ENCODE data around the gene SIGLEC10. TPM values are rescaled to one million over a fixed set of nuclear protein-coding genes. Genes with fewer than 3 reads are reported as not detected.
A peak's percentile ranks its signal among the peaks of the same experiment; 100 is the strongest.

Gene SIGLEC10
- total and polyA plus RNA-seq, 9 of the 15 experiments (the other 6 are each of a cell fraction or from before 2014, with no cell fraction given), result 0.10 to 1.8 (median 0.82) TPM

DNA sequence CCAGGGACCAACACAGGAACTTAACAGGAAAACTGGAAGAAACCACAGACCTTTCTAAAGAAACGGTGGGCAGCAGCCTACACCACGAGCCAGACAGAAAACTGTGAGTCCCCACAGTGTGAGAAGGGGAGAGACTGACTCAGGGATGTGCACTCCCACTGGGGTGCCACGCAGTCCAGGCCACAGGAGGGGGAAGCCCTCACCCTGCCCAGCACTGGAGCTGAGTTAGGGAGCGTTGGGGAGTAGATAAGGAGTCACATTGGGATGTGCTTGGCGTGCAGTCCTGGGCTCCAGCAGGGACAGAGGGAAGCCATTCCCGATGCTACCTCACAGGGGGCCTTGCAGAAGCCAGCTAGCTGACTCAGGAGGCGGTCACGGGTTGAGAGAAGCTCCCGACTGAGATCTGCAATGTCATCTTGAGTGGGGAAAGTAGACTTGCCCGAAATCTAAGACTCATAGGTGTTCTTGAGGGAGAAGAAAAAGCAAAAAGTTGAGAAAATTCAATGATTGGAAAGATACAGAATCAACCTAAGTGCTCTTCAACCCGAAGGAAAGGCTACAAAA is 23.5 kb upstream of the SIGLEC10 start (continued):
- TF ChIP-seq ZKSCAN1 (IDR thresholded peaks at IDR 0.05; ENCODE audit: low read depth, low read length) (no peak), YBX1 (IDR thresholded peaks at IDR 0.05) (no peak), CHD1 (IDR thresholded peaks at IDR 0.05; ENCODE audit: low read length) (peak; percentile 21), ETS2 (tag; IDR thresholded peaks at IDR 0.05; ENCODE audit: borderline replicate concordance, poor library complexity, severe bottlenecking) (no peak), C11orf30 (IDR thresholded peaks at IDR 0.05; ENCODE audit: low read depth) (peak; percentile 96), HCFC1 (IDR thresholded peaks at IDR 0.05; ENCODE audit: low read depth, low read length) (no peak), MAFF (IDR thresholded peaks at IDR 0.05; ENCODE audit: low read length) (peak; percentile 80), ZNF277 (CRISPR knock-in tag; IDR thresholded peaks at IDR 0.05; ENCODE audit: borderline replicate concordance) (no peak), L3MBTL2 (IDR thresholded peaks at IDR 0.05) (no peak), CBFA2T3 (IDR thresholded peaks at IDR 0.05) (0 out of 2 replicates have a peak, but pooled peaks have one; percentile 10), ZNF175 (CRISPR knock-in tag; IDR thresholded peaks at IDR 0.05; ENCODE audit: low read depth) (no peak), CREB3L1 (IDR thresholded peaks at IDR 0.05; ENCODE audit: borderline replicate concordance, low read depth) (peak; percentile 24; the same call in 1 of the 2 replicates), POLR2B (IDR thresholded peaks at IDR 0.05; ENCODE audit: low read depth, partially characterized antibody) (no peak), ARID1B (IDR thresholded peaks at IDR 0.05) (peak; percentile 45), ZNF146 (CRISPR knock-in tag; IDR thresholded peaks at IDR 0.05; ENCODE audit: unreplicated experiment) (no peak), NFXL1 (CRISPR knock-in tag; IDR thresholded peaks at IDR 0.05) (no peak), SIX5 (IDR thresholded peaks at IDR 0.05; ENCODE audit: borderline replicate concordance in 1 of 2, insufficient read depth in 1 of 2, low read depth in 1 of 2, low read length in 2 of 2) (no peak), BACH1 (tag; IDR thresholded peaks at IDR 0.05) (peak; percentile 87), ZNF3 (CRISPR knock-in tag; IDR thresholded peaks at IDR 0.05) (no peak)
- TF ChIP-seq, protein P1, sequence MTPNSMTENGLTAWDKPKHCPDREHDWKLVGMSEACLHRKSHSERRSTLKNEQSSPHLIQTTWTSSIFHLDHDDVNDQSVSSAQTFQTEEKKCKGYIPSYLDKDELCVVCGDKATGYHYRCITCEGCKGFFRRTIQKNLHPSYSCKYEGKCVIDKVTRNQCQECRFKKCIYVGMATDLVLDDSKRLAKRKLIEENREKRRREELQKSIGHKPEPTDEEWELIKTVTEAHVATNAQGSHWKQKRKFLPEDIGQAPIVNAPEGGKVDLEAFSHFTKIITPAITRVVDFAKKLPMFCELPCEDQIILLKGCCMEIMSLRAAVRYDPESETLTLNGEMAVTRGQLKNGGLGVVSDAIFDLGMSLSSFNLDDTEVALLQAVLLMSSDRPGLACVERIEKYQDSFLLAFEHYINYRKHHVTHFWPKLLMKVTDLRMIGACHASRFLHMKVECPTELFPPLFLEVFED (CRISPR knock-in tag; conservative IDR thresholded peaks at IDR 0.05), result no peak
- TF ChIP-seq, protein P2, sequence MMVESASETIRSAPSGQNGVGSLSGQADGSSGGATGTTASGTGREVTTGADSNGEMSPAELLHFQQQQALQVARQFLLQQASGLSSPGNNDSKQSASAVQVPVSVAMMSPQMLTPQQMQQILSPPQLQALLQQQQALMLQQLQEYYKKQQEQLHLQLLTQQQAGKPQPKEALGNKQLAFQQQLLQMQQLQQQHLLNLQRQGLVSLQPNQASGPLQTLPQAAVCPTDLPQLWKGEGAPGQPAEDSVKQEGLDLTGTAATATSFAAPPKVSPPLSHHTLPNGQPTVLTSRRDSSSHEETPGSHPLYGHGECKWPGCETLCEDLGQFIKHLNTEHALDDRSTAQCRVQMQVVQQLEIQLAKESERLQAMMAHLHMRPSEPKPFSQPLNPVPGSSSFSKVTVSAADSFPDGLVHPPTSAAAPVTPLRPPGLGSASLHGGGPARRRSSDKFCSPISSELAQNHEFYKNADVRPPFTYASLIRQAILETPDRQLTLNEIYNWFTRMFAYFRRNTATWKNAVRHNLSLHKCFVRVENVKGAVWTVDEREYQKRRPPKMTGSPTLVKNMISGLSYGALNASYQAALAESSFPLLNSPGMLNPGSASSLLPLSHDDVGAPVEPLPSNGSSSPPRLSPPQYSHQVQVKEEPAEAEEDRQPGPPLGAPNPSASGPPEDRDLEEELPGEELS (CRISPR knock-in tag; IDR thresholded peaks at IDR 0.05; ENCODE audit: borderline replicate concordance), result 0 out of 2 replicates have a peak, but pooled peaks have one; percentile 55
- TF ChIP-seq, protein P3, sequence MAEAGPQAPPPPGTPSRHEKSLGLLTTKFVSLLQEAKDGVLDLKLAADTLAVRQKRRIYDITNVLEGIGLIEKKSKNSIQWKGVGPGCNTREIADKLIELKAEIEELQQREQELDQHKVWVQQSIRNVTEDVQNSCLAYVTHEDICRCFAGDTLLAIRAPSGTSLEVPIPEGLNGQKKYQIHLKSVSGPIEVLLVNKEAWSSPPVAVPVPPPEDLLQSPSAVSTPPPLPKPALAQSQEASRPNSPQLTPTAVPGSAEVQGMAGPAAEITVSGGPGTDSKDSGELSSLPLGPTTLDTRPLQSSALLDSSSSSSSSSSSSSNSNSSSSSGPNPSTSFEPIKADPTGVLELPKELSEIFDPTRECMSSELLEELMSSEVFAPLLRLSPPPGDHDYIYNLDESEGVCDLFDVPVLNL (CRISPR knock-in tag; IDR thresholded peaks at IDR 0.05; ENCODE audit: low read depth), result 0 out of 2 replicates have a peak, but pooled peaks have one; percentile 28

All from K562 (cell line).